ENCODE results near the gene CDK8. TPM values are rescaled to one million over a fixed set of nuclear protein-coding genes. Genes with fewer than 3 reads are reported as not detected.

Gene CDK8
- total RNA-seq, 4 donors from 2014 or later, result 9.4 to 11.0 (median 10.3) TPM

- H3K4me1 ChIP-seq, result no peaks in the 10 kb centered on the region
- no peak for TF ChIP-seq CTCF (IDR thresholded peaks at IDR 0.05 in 4 of 5, conservative IDR thresholded peaks at IDR 0.05 in 1 of 5)
- TF ChIP-seq POLR2A (IDR thresholded peaks at IDR 0.05), result no peak
- DNase-seq (no peak), ATAC-seq (no peak)
- H3K36me3 ChIP-seq, result no peaks in the 10 kb centered on the region
- no peaks in the 10 kb centered on the region for H3K27me3 ChIP-seq
- in situ Hi-C loops (cut with MboI; ENCODE audit: low sequenced_read_pairs in 4 of 4), result no loop called here
- no peak overlapping the region for H3K4me3 ChIP-seq
- intact Hi-C loops (cut with DNase I; ENCODE audit: low total_unique reads), result no loop called here
- no peaks in the 10 kb centered on the region for H3K9me3 ChIP-seq
- H3K27ac ChIP-seq, result no peak overlapping the region
These were observed 108.3 kb downstream of the CDK8 start for GRCh38 chr13:26362261-26362660.

DNA sequence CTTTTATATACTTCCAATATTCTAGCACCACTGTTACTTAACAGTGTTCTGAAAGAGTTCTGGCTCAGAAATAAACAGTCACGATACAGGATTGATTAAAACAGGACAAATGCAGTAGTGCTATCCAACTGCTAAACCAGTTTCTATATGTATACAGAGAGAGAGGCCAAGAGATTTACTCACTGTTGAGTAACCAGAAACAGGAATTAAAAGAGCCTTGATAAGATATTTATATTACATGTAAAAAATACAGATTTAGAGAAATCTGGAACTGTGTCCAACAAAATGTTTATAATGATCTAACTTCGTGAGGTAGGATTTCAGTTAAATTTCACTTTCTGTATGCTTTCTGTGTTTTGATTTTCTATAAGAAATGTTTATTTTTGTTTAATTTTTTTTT, 116.6 kb downstream of the CDK8 start:
- intact Hi-C loops (cut with DNase I; ENCODE audit: low total_unique reads) (no loop called here), in situ Hi-C loops (cut with MboI; ENCODE audit: low sequenced_read_pairs in 4 of 4) (no loop called here)
- Histone ChIP-seq H3K36me3 (no peaks in the 10 kb centered on the region), H3K4me1 (no peaks in the 10 kb centered on the region), H3K9me3 (no peaks in the 10 kb centered on the region), H3K4me3 (no peak overlapping the region), H3K27ac (no peak overlapping the region), H3K27me3 (no peaks in the 10 kb centered on the region)
- TF ChIP-seq POLR2A (IDR thresholded peaks at IDR 0.05), result no peak
- no peak for ATAC-seq
- no peak for DNase-seq

- Histone ChIP-seq H3K36me3 (no peaks in the 10 kb centered on the region), H3K4me1 (peaks cover 0 to 5% of the 10 kb centered on the region in 2 donors), H3K9me3 (no peaks in the 10 kb centered on the region), H3K27me3 (no peaks in the 10 kb centered on the region), H3K27ac (no peak overlapping the region), H3K4me3 (no peak overlapping the region)
- intact Hi-C loops (cut with DNase I; ENCODE audit: low total_unique reads) (no loop called here), in situ Hi-C loops (cut with MboI; ENCODE audit: low sequenced_read_pairs in 4 of 4) (no loop called here)
- ATAC-seq (no peak), DNase-seq (no peak)
- no peak for TF ChIP-seq CTCF (IDR thresholded peaks at IDR 0.05 in 4 of 5, conservative IDR thresholded peaks at IDR 0.05 in 1 of 5)
- no peak for TF ChIP-seq POLR2A (IDR thresholded peaks at IDR 0.05)
These were observed 118.8 kb downstream of the CDK8 start for GRCh38 chr13:26372747-26373146.

GRCh38 chr13:26376430-26376829, 122.5 kb downstream of the CDK8 start:
- DNase-seq (no peak), ATAC-seq (no peak)
- Histone ChIP-seq H3K4me3 (no peak overlapping the region), H3K9me3 (no peaks in the 10 kb centered on the region), H3K27me3 (no peaks in the 10 kb centered on the region), H3K36me3 (no peaks in the 10 kb centered on the region), H3K4me1 (peaks cover 3 to 18% of the 10 kb centered on the region in 2 donors), H3K27ac (no peak overlapping the region)
- in situ Hi-C loops (cut with MboI; ENCODE audit: low sequenced_read_pairs in 4 of 4), result no loop called here
- intact Hi-C loops (cut with DNase I; ENCODE audit: low total_unique reads), result loop anchor here (5.0 kb wide), 1 partner anchor 189 kb away; no protein-coding TSS in a partner anchor
- no peak for TF ChIP-seq CTCF (IDR thresholded peaks at IDR 0.05 in 4 of 5, conservative IDR thresholded peaks at IDR 0.05 in 1 of 5)
- TF ChIP-seq POLR2A (IDR thresholded peaks at IDR 0.05), result no peak

GRCh38 chr13:26377038-26377437, 123.1 kb downstream of the CDK8 start:
- in situ Hi-C loops (cut with MboI; ENCODE audit: low sequenced_read_pairs in 4 of 4) (no loop called here), intact Hi-C loops (cut with DNase I; ENCODE audit: low total_unique reads) (loop anchor here (5.0 kb wide), 1 partner anchor 190 kb away; no protein-coding TSS in a partner anchor)
- TF ChIP-seq POLR2A (IDR thresholded peaks at IDR 0.05) (no peak), CTCF (IDR thresholded peaks at IDR 0.05 in 4 of 5, conservative IDR thresholded peaks at IDR 0.05 in 1 of 5) (peak in 2 of 5 experiments; percentile 16 to 29)
- H3K36me3 ChIP-seq, result no peaks in the 10 kb centered on the region
- DNase-seq, result no peak
- H3K27ac ChIP-seq, result no peak overlapping the region
- H3K27me3 ChIP-seq, result no peaks in the 10 kb centered on the region
- ATAC-seq, result peak; percentile 46 to 50
- H3K4me1 ChIP-seq, result peaks cover 3 to 18% of the 10 kb centered on the region in 2 donors
- H3K9me3 ChIP-seq, result no peaks in the 10 kb centered on the region
- H3K4me3 ChIP-seq, result no peak overlapping the region
